ENCODE data around the gene LUM. TPM values are rescaled to one million over a fixed set of nuclear protein-coding genes. Genes with fewer than 3 reads are reported as not detected.
A peak's percentile ranks its signal among the peaks of the same experiment; 100 is the strongest.

The LUM gene
- polyA plus RNA-seq, 3 donors from 2014 or later: not detected

- Mint-ChIP-seq H3K4me1 (no peaks in the 10 kb centered on the region), H3K36me3 (no peaks in the 10 kb centered on the region), H3K27ac (no peak overlapping the region), H3K27me3 (ENCODE audit: low read depth in 3 of 3) (peaks cover 0 to 3% (median 2%) of the 10 kb centered on the region in 3 donors), H3K9me3 (peaks cover 0 to 4% (median 3%) of the 10 kb centered on the region in 6 donors), H3K4me3 (no peak overlapping the region)
- no peak for DNase-seq
Observed at GRCh38 chr12:91127306-91127705, 16.0 kb upstream of the LUM start.

- Mint-ChIP-seq H3K4me3 (no peak overlapping the region), H3K27ac (no peak overlapping the region), H3K4me1 (no peaks in the 10 kb centered on the region), H3K27me3 (ENCODE audit: low read depth in 3 of 3) (peaks cover 0 to 3% (median 2%) of the 10 kb centered on the region in 3 donors), H3K36me3 (no peaks in the 10 kb centered on the region), H3K9me3 (peaks cover 0 to 4% (median 3%) of the 10 kb centered on the region in 6 donors)
- no peak for DNase-seq
Observed at GRCh38 chr12:91126516-91126915, 15.2 kb upstream of the LUM start.

GRCh38 chr12:91123236-91123916, 12.1 kb upstream of the LUM start:
- Mint-ChIP-seq H3K4me3 (no peak overlapping the region), H3K27me3 (ENCODE audit: low read depth in 3 of 3) (peaks cover 0 to 3% (median 0%) of the 10 kb centered on the region in 3 donors), H3K9me3 (peaks cover 0 to 3% (median 1%) of the 10 kb centered on the region in 6 donors), H3K4me1 (no peaks in the 10 kb centered on the region), H3K36me3 (no peaks in the 10 kb centered on the region), H3K27ac (no peak overlapping the region)
- no peak for DNase-seq

- no peak for DNase-seq
- Mint-ChIP-seq H3K4me1 (no peaks in the 10 kb centered on the region), H3K4me3 (no peak overlapping the region), H3K9me3 (peaks cover 0 to 3% (median 0%) of the 10 kb centered on the region in 6 donors), H3K36me3 (no peaks in the 10 kb centered on the region), H3K27me3 (ENCODE audit: low read depth in 3 of 3) (no peaks in the 10 kb centered on the region), H3K27ac (no peak overlapping the region)
Observed at GRCh38 chr12:91120781-91121180, 9.5 kb upstream of the LUM start.

- Mint-ChIP-seq H3K9me3 (no peaks in the 10 kb centered on the region), H3K36me3 (no peaks in the 10 kb centered on the region), H3K27ac (no peak overlapping the region), H3K4me1 (no peaks in the 10 kb centered on the region), H3K27me3 (ENCODE audit: low read depth in 3 of 3) (no peaks in the 10 kb centered on the region), H3K4me3 (no peak overlapping the region)
- no peak for DNase-seq
Observed at GRCh38 chr12:91119089-91119488, 7.8 kb upstream of the LUM start.

- no peak overlapping the region for H3K27ac Mint-ChIP-seq
- H3K4me1 Mint-ChIP-seq: no peaks in the 10 kb centered on the region
- no peaks in the 10 kb centered on the region for H3K27me3 Mint-ChIP-seq (ENCODE audit: low read depth in 3 of 3)
- DNase-seq: no peak
- no peak overlapping the region for H3K4me3 Mint-ChIP-seq
- no peaks in the 10 kb centered on the region for H3K36me3 Mint-ChIP-seq
- no peaks in the 10 kb centered on the region for H3K9me3 Mint-ChIP-seq
Observed at GRCh38 chr12:91113621-91114020, 2.3 kb upstream of the LUM start.

GRCh38 chr12:91110311-91110924, 876 bp downstream of the LUM start:
- DNase-seq: no peak
- H3K4me3 Mint-ChIP-seq: no peak overlapping the region
- no peaks in the 10 kb centered on the region for H3K4me1 Mint-ChIP-seq
- H3K36me3 Mint-ChIP-seq: no peaks in the 10 kb centered on the region
- H3K9me3 Mint-ChIP-seq: peaks cover 0 to 4% (median 0%) of the 10 kb centered on the region in 6 donors
- no peak overlapping the region for H3K27ac Mint-ChIP-seq
- peaks cover 0 to 2% (median 0%) of the 10 kb centered on the region in 3 donors for H3K27me3 Mint-ChIP-seq (ENCODE audit: low read depth in 3 of 3)

GRCh38 chr12:91109581-91110310, 1.5 kb downstream of the LUM start:
- Mint-ChIP-seq H3K27me3 (ENCODE audit: low read depth in 3 of 3) (peaks cover 0 to 2% (median 0%) of the 10 kb centered on the region in 3 donors), H3K27ac (no peak overlapping the region), H3K4me1 (no peaks in the 10 kb centered on the region), H3K9me3 (peaks cover 0 to 4% (median 0%) of the 10 kb centered on the region in 6 donors), H3K4me3 (no peak overlapping the region), H3K36me3 (no peaks in the 10 kb centered on the region)
- DNase-seq: no peak

GRCh38 chr12:91109148-91109564, 2.1 kb downstream of the LUM start:
- DNase-seq: peak in 2 of 3 donors; percentile 6 to 7
- Mint-ChIP-seq H3K4me1 (no peaks in the 10 kb centered on the region), H3K27ac (no peak overlapping the region), H3K27me3 (ENCODE audit: low read depth in 3 of 3) (peaks cover 0 to 2% (median 0%) of the 10 kb centered on the region in 3 donors), H3K9me3 (peaks cover 0 to 4% (median 0%) of the 10 kb centered on the region in 6 donors), H3K4me3 (no peak overlapping the region), H3K36me3 (no peaks in the 10 kb centered on the region)

GRCh38 chr12:91108196-91108755, 3.0 kb downstream of the LUM start:
- no peak overlapping the region for H3K4me3 Mint-ChIP-seq
- H3K27ac Mint-ChIP-seq: peak overlapping the region in 1 of 6 donors; percentile 17

GRCh38 chr12:91106283-91106682, 5.0 kb downstream of the LUM start:
- no peak for DNase-seq
- no peaks in the 10 kb centered on the region for H3K36me3 Mint-ChIP-seq
- H3K27me3 Mint-ChIP-seq (ENCODE audit: low read depth in 3 of 3): peaks cover 0 to 2% (median 0%) of the 10 kb centered on the region in 3 donors
- H3K27ac Mint-ChIP-seq: no peak overlapping the region
- H3K9me3 Mint-ChIP-seq: peaks cover 0 to 4% (median 0%) of the 10 kb centered on the region in 6 donors
- no peaks in the 10 kb centered on the region for H3K4me1 Mint-ChIP-seq
- H3K4me3 Mint-ChIP-seq: no peak overlapping the region

More at GRCh38 chr12:91108196-91108755, 3.0 kb downstream of the LUM start:
- Mint-ChIP-seq H3K27me3 (ENCODE audit: low read depth in 3 of 3) (peaks cover 0 to 2% (median 0%) of the 10 kb centered on the region in 3 donors), H3K36me3 (no peaks in the 10 kb centered on the region), H3K9me3 (peaks cover 0 to 4% (median 0%) of the 10 kb centered on the region in 6 donors), H3K4me1 (no peaks in the 10 kb centered on the region)
- no peak for DNase-seq

- H3K4me1 Mint-ChIP-seq: no peaks in the 10 kb centered on the region
- peaks cover 0 to 2% (median 0%) of the 10 kb centered on the region in 3 donors for H3K27me3 Mint-ChIP-seq (ENCODE audit: low read depth in 3 of 3)
- no peak overlapping the region for H3K4me3 Mint-ChIP-seq
- no peaks in the 10 kb centered on the region for H3K36me3 Mint-ChIP-seq
- no peak overlapping the region for H3K27ac Mint-ChIP-seq
- peaks cover 0 to 4% (median 0%) of the 10 kb centered on the region in 6 donors for H3K9me3 Mint-ChIP-seq
- DNase-seq: no peak
Observed at GRCh38 chr12:91105807-91106206, 5.5 kb downstream of the LUM start.

GRCh38 chr12:91104812-91105466, 6.4 kb downstream of the LUM start:
- Mint-ChIP-seq H3K4me3 (no peak overlapping the region), H3K27me3 (ENCODE audit: low read depth in 3 of 3) (peaks cover 0 to 2% (median 0%) of the 10 kb centered on the region in 3 donors), H3K4me1 (no peaks in the 10 kb centered on the region), H3K9me3 (peaks cover 0 to 4% (median 0%) of the 10 kb centered on the region in 6 donors), H3K27ac (no peak overlapping the region), H3K36me3 (no peaks in the 10 kb centered on the region)
- DNase-seq: no peak

All from immature natural killer cell (primary cell).